ENCODE results near the gene FLOT1.
A peak's percentile ranks its signal among the peaks of the same experiment; 100 is the strongest.

The FLOT1 gene

GRCh38 chr6:30686009-30686907, 56.2 kb downstream of the FLOT1 start, which contains the start of gene PPP1R18:
Gene PPP1R18 (minus strand): TSS chr6:30686645. CDS start chr6:30686018, 627 bp downstream.
- peak within 1 kb of the TSS; percentile 100 for H3K27ac ChIP-seq
- peaks cover 16% of the 10 kb centered on the region for H3K36me3 ChIP-seq
- H3K4me1 ChIP-seq: peaks cover 26% of the 10 kb centered on the region
- H3K4me3 ChIP-seq: peak within 1 kb of the TSS; percentile 91
- no peaks in the 10 kb centered on the region for H3K9me3 ChIP-seq
- no peaks in the 10 kb centered on the region for H3K27me3 ChIP-seq
- peak within 1 kb of the TSS; percentile 100 for H3K9ac ChIP-seq
- H3K4me2 ChIP-seq: peak within 1 kb of the TSS; percentile 100
- H4K20me1 ChIP-seq: peaks cover 33% of the 10 kb centered on the region
- TF ChIP-seq Cebpa-rat (IDR thresholded peaks at IDR 0.05): no peak

- H3K36me3 ChIP-seq: peaks cover 24% of the 10 kb centered on the region
- peak overlapping the region; percentile 100 for H3K9ac ChIP-seq
- H3K27me3 ChIP-seq: no peaks in the 10 kb centered on the region
- no peaks in the 10 kb centered on the region for H3K9me3 ChIP-seq
- TF ChIP-seq Cebpa-rat (IDR thresholded peaks at IDR 0.05): no peak
- peak overlapping the region; percentile 100 for H3K27ac ChIP-seq
- peaks cover 33% of the 10 kb centered on the region for H3K4me1 ChIP-seq
- peaks cover 41% of the 10 kb centered on the region for H4K20me1 ChIP-seq
- H3K4me3 ChIP-seq: peak overlapping the region; percentile 91
- peak overlapping the region; percentile 86 for H3K4me2 ChIP-seq
Measured at GRCh38 chr6:30685157-30686008, 57.1 kb downstream of the FLOT1 start.

DNA sequence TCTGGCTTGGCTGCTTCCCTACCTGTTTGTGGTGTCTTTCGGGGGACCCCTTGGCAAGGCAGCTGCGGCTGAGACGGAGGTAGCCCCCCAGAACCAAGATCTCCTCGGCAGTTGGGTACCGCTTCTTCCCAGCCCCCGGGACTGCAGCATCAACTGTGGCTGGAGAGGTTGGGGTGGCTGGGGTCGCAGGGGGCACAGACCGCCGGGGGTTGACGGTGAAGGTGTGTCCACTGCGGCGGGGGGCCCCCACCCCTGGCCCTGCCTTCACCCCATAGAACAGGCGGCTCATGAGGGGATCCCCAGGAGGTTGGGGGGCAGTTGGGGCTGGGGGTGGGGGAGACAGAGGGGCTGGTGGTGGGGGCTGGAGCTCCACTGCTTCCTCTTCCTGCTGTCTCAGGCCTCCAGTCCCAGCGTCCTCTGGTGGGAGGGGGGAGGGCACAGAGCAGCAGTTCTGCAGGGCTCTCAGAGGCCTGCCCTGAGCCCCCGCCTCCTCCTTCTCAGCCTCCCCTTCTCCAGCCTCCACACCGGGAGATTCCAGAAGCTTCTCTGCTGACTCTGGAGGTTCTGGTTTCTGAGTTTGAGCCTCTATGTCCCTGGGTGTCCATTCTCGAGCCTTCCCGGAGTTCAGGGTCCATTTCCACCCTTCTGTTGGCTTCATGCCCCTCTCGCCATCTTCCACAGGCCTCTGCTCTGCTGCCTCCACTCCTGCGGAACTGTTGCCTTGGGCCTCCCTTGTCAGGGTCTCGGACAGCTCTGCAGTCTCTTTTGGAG, 57.9 kb downstream of the FLOT1 start:
- Histone ChIP-seq H3K4me1 (peaks cover 34% of the 10 kb centered on the region), H4K20me1 (peaks cover 49% of the 10 kb centered on the region), H3K9ac (peak overlapping the region; percentile 100), H3K27me3 (no peaks in the 10 kb centered on the region), H3K4me2 (peak overlapping the region; percentile 95), H3K4me3 (peak overlapping the region; percentile 91), H3K9me3 (no peaks in the 10 kb centered on the region), H3K36me3 (peaks cover 33% of the 10 kb centered on the region), H3K27ac (peak overlapping the region; percentile 100)
- no peak for TF ChIP-seq Cebpa-rat (IDR thresholded peaks at IDR 0.05)

DNA sequence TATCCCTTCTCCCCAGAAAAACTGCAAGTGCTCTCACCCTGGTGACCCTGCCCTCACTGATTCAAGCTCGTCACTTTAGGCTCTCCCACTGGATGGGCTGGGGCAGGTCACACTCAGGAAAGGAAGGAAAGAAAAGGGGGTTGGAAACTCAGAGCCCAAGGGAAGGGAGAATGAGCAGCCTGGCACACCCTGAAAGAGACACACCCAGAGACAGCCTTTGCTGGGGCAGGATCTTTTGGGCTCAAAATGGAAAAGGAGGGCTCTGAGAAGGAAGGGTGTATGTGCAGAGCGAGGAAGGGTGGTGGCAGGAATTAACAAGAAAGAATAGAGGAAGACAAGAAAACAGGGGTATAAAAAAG, 58.5 kb downstream of the FLOT1 start:
- H4K20me1 ChIP-seq: peaks cover 56% of the 10 kb centered on the region
- no peaks in the 10 kb centered on the region for H3K27me3 ChIP-seq
- TF ChIP-seq Cebpa-rat (IDR thresholded peaks at IDR 0.05): no peak
- no peaks in the 10 kb centered on the region for H3K9me3 ChIP-seq
- peaks cover 36% of the 10 kb centered on the region for H3K36me3 ChIP-seq
- peaks cover 30% of the 10 kb centered on the region for H3K4me1 ChIP-seq
- H3K27ac ChIP-seq: peak overlapping the region; percentile 100
- peak overlapping the region; percentile 91 for H3K4me3 ChIP-seq
- H3K4me2 ChIP-seq: peak overlapping the region; percentile 95
- H3K9ac ChIP-seq: peak overlapping the region; percentile 100

DNA sequence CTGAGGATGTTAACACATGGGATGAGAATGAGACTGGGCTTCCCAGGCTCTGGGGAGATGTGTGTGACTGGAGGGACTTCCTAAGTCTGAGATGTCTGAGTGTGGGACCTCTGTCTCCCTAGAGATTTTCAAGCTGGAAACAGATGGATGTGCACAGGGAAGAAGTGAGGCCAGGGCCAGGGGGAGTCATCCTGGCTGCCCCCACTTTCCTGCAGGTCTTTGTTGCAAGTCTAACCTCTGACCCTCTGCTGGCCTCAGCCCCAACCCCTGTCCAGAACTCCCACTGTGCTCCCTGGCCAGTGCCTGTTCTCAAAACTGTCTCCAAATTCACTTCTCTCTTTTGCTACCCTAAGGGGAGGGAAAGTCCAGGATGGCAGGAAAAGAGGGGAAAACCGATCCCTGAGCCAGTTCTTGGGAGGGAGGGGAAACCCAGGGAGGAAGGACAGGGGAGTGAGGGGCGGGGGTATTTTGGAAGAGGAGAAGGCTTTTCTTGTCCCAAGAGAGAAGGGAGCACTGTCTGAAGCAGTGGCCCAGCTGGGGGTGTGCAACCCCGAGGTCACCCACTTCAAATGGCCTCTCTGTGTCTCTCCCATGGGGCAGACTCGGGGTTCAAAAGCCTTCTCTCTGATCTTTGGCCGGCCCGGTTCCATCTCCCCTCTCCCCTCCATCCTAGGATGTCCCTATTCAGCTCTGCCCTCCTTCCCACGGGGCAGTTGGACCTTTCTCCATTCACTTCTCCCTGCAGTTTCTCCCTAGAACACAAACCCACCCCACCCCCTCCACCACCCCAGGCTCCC, 59.1 kb downstream of the FLOT1 start:
- Histone ChIP-seq H3K9ac (peak overlapping the region; percentile 100), H3K4me1 (peaks cover 30% of the 10 kb centered on the region), H4K20me1 (peaks cover 61% of the 10 kb centered on the region), H3K4me2 (peak overlapping the region; percentile 95), H3K36me3 (peaks cover 42% of the 10 kb centered on the region), H3K9me3 (no peaks in the 10 kb centered on the region), H3K27ac (peak overlapping the region; percentile 100), H3K27me3 (no peaks in the 10 kb centered on the region), H3K4me3 (peak overlapping the region; percentile 91)
- TF ChIP-seq Cebpa-rat (IDR thresholded peaks at IDR 0.05): no peak

GRCh38 chr6:30682143-30683117, 60.1 kb downstream of the FLOT1 start:
- no peaks in the 10 kb centered on the region for H3K27me3 ChIP-seq
- peaks cover 71% of the 10 kb centered on the region for H4K20me1 ChIP-seq
- H3K36me3 ChIP-seq: peaks cover 48% of the 10 kb centered on the region
- no peaks in the 10 kb centered on the region for H3K9me3 ChIP-seq
- peaks cover 39% of the 10 kb centered on the region for H3K4me1 ChIP-seq
- H3K4me3 ChIP-seq: peak overlapping the region; percentile 91
- TF ChIP-seq Cebpa-rat (IDR thresholded peaks at IDR 0.05): no peak
- peak overlapping the region; percentile 95 for H3K4me2 ChIP-seq
- H3K27ac ChIP-seq: peak overlapping the region; percentile 100
- peak overlapping the region; percentile 100 for H3K9ac ChIP-seq

GRCh38 chr6:30681766-30682142, 60.7 kb downstream of the FLOT1 start:
- H3K27me3 ChIP-seq: no peaks in the 10 kb centered on the region
- peak overlapping the region; percentile 95 for H3K4me2 ChIP-seq
- no peaks in the 10 kb centered on the region for H3K9me3 ChIP-seq
- H3K4me1 ChIP-seq: peaks cover 46% of the 10 kb centered on the region
- peaks cover 78% of the 10 kb centered on the region for H4K20me1 ChIP-seq
- TF ChIP-seq Cebpa-rat (IDR thresholded peaks at IDR 0.05): no peak
- H3K4me3 ChIP-seq: peak overlapping the region; percentile 91
- peak overlapping the region; percentile 100 for H3K9ac ChIP-seq
- peak overlapping the region; percentile 100 for H3K27ac ChIP-seq
- peaks cover 55% of the 10 kb centered on the region for H3K36me3 ChIP-seq
